MG63 (cell line): ENCODE measurements around the gene SLC34A1. TPM values are rescaled to one million over a fixed set of nuclear protein-coding genes. Genes with fewer than 3 reads are reported as not detected.
"Not testable (repeated sequence)": the region's sequence is repeated elsewhere in the genome, so short reads cannot be mapped to it uniquely, and the experiment has no call there.

ENCODE experiments used
- DNase-seq: peaks from one replicate; pipeline ENCODE4 v3.0.0-alpha.2; 2020
- H3K27me3 ChIP-seq: fragments of 250-450 bp; sonication (Bioruptor Pico); 2 replicates; pipeline ENCODE4 v1.5.1; 2020; ENCODE audit warnings: mild to moderate bottlenecking, moderate library complexity
- H3K36me3 ChIP-seq: fragments of 250-450 bp; sonication (Bioruptor Pico); 2 replicates; pipeline ENCODE4 v1.5.1; 2020; ENCODE audit warnings: mild to moderate bottlenecking, moderate library complexity
- H3K4me3 ChIP-seq: fragments of 250-450 bp; sonication (Bioruptor Pico); 2 replicates; pipeline ENCODE4 v1.5.1; 2020; ENCODE audit warnings: mild to moderate bottlenecking, moderate library complexity
- H3K9me3 ChIP-seq: fragments of 250-450 bp; sonication (Bioruptor Pico); 2 replicates; pipeline ENCODE4 v1.5.1; 2020; ENCODE audit warnings: mild to moderate bottlenecking, moderate library complexity
- total RNA-seq: library from RNA; depleted of rRNA; stranded (reverse); fragments of >200 nt; shearing (Covaris generic); gene quantifications from 2 replicates; pipeline ENCODE4 v1.2.3, GENCODE V29; 2014; ENCODE audit warnings: low replicate concordance

Gene SLC34A1
- total RNA-seq, 1 experiment from 2014 or later, result not detected

DNA sequence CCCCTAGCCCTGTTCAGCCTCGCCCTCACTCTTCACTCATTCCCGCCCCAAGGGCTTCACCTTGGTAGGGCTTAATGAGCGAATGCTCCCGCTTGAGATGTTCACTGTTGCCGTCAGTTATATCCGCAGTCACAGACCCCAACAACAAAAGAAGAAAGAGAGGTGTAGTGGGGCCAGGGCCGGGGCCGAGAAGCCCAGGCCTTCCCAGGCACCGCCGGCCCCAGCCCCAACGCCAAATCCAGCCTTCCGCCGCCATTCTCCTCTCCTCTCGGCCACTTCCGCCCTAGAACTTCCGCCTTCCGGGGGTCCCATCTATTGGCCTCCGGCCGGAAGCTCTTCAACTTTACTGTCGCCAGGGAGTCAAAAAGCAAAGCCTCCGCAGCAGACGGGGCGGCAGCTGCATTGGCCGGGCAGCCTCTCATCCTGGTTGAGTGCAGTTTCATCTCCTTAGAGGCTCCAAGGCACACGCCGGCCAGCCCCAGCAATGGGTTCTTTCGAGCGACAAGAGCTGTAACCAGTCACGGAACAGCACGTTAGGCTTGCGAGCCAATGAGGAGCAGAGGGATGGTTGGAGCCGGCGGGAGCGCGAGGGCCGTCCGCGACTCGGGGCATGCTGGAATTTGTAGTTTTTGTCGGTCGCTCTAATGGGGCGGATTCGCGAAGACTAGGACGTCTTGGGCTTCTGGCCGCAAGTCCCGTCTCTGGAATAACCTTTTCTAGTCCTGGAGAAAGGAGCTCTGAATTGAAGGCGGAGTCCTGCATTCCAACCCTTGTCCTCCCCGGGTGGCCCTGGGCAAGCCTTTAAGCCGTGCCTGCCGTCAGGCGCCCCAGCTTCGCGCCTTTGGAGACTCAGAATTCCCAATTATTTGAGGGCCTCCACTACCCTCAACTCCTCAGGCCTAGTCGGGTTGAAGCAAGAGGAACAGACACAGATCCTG, 32.6 kb upstream of the SLC34A1 start, which contains the start of gene LMAN2:
LMAN2 (minus strand) TSS at position 277 of the 938 bp plus-strand sequence; CDS start at position 256, 21 bp downstream.
- Histone ChIP-seq H3K27me3 (no peaks in the 10 kb centered on the region), H3K36me3 (peaks cover 29% of the 10 kb centered on the region), H3K9me3 (peaks cover 3% of the 10 kb centered on the region; the same call in 1 of the 2 replicates), H3K4me3 (peak within 1 kb of the TSS; percentile 79)
- DNase-seq, result peak; percentile 99

DNA sequence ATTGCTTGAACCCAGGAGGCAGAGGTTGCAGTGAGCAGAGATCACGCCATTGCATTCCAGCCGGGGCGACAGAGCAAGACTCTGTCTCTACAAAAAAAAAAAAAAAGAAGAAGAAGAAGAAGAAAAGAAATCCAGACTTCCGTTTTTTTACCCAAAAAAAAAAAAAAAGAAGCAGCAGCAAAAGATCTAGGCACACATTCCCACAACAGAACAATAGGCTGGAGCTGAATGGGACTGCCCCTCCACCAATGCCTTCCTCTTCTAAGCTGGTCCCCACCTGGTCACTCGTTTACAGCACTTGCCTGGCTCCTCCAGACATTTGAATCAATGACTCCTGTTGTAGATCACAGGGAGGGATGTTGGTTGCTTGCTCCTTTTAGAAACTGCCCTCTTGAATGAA, 31.1 kb upstream of the SLC34A1 start:
- H3K27me3 ChIP-seq, result no peaks in the 10 kb centered on the region; the same call in 1 of the 2 replicates
- H3K4me3 ChIP-seq, result no peak overlapping the region
- H3K36me3 ChIP-seq, result peaks cover 20% of the 10 kb centered on the region
- H3K9me3 ChIP-seq, result peaks cover 3% of the 10 kb centered on the region; the same call in 1 of the 2 replicates
- DNase-seq, result no peak

DNA sequence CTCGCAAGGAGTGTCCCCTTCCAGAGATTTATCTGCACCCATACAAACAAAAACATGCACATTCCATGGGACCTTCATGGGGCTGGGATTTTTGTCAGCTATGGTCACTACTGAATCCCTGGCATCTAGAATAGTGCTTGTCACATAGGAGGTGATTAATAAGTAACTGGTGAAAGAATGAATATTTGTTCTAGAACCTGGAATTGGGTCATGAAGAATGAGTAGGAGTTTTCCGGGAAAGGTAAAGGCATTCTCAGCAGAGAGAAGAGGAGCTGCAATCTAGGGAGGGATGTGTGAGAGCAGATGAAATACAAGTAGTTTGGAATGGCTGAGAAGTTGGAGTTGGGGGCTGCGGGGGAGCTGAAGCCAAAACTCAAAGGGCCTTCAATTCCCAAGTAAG, 30.0 kb upstream of the SLC34A1 start:
- peaks cover 16% of the 10 kb centered on the region for H3K36me3 ChIP-seq
- no peak overlapping the region for H3K4me3 ChIP-seq
- no peaks in the 10 kb centered on the region; the same call in 1 of the 2 replicates for H3K27me3 ChIP-seq
- no peak for DNase-seq
- peaks cover 3% of the 10 kb centered on the region; the same call in 1 of the 2 replicates for H3K9me3 ChIP-seq

DNA sequence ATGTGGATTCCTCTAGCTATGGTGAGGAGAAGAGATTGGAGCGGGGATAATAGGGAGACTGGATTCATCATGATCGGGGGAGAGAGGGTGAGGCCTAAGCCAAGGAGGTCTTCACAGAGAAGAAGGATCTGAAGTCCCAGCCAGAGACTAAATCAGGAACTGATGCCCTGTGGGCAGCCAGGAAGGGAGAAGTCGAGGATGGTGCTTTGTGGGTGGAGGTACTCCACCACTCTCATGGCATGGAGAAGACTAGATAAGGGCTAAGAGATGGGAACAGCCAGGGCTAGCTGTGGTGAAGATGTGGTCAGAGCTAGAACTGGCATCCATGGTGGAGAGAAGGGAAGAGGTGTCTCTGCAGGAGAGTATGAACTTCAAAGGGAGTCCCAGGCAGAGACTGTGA, 29.5 kb upstream of the SLC34A1 start:
- H3K36me3 ChIP-seq, result peaks cover 11% of the 10 kb centered on the region; the same call in 1 of the 2 replicates
- peaks cover 3% of the 10 kb centered on the region; the same call in 1 of the 2 replicates for H3K9me3 ChIP-seq
- no peak overlapping the region for H3K4me3 ChIP-seq
- H3K27me3 ChIP-seq, result no peaks in the 10 kb centered on the region; the same call in 1 of the 2 replicates
- DNase-seq, result no peak

DNA sequence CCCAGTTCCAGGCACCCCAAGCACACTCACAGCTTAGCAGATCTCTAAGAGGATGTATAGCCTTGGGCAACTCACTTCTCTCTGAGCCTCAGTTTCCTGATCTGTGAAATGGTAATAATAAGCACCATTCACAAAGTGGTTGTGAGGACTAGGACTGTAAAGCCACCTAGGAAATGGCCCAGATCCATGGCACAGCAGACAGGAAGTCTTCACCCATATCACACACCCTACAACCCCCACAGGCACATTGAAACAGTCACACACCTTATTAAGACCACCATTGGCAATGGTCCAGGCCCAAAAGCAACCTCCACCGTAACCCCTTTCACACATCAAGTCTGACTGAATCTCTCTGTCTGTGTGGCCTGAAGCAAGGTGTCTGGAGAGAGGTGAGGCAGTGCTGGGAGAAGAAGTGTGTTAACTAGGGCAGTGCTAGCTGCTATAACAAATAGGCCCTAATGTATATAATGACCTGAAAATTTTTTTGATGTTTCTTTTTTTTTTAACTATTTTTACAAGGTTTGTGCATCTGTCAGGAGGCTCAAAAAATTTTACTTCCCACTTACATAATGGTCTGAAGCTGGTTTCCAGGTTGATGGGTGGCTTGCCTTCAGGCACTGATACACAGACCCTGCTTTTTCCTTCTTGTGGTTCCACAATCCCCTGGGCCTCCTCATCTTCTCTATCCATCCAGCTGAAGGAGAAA, 28.9 kb upstream of the SLC34A1 start:
- H3K9me3 ChIP-seq, result peaks cover 3% of the 10 kb centered on the region; the same call in 1 of the 2 replicates
- H3K27me3 ChIP-seq, result no peaks in the 10 kb centered on the region; the same call in 1 of the 2 replicates
- no peak for DNase-seq
- H3K4me3 ChIP-seq, result no peak overlapping the region
- peaks cover 6% of the 10 kb centered on the region; the same call in 1 of the 2 replicates for H3K36me3 ChIP-seq

DNA sequence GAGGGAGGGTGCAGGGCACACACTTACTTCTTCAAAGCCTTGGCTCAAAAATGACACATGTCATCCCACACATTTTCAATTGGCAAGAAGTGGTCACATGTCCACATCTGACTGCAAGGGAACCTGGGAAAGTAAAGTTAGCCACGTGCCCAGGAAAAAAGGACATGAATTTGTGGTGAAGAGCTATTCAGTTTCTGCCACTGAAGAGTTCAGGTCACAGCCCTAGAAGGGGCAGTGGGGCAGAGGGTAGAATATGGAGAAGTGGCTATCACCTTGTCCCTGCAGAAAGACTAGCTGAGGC, 28.4 kb upstream of the SLC34A1 start:
- no peak for DNase-seq
- Histone ChIP-seq H3K4me3 (no peak overlapping the region), H3K36me3 (peaks cover 3% of the 10 kb centered on the region; the same call in 1 of the 2 replicates), H3K27me3 (no peaks in the 10 kb centered on the region; the same call in 1 of the 2 replicates), H3K9me3 (peaks cover 3% of the 10 kb centered on the region; the same call in 1 of the 2 replicates)

DNA sequence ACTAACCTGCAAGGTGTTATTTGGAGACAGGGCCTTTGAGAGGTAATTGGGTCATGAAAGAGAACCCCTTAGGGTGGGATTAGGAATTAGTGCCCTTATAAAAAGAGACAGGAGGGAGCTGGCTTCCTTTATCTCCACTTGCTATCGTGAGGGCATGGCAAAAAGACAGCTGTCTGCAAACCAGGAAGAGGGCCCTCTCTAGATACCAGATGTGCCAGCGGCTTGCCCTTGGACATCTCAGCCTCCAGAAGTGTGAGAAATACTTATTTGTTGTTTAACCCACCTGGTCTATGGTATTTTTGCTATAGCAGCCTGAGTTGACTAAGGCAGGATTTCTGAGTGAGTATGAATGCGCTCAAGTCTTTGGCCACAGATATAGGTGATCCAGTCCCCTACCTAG, 27.5 kb upstream of the SLC34A1 start:
- Histone ChIP-seq H3K27me3 (no peaks in the 10 kb centered on the region; the same call in 1 of the 2 replicates), H3K36me3 (no peaks in the 10 kb centered on the region), H3K4me3 (no peak overlapping the region), H3K9me3 (peaks cover 3% of the 10 kb centered on the region; the same call in 1 of the 2 replicates)
- no peak for DNase-seq

DNA sequence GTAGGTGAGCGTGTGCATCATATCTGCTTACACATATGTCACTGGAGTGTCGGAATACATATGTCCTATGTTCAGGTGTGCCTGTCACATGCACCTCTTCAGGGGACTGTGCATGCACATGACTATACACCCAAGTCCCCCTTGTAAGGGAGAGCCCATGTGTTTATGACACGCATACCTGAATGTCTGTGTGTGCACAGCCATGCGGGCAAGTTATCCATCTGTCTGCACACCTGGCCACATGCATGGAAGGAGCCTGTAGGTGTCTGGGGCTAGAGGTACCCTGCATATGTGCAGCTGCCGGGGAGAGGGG, 27.1 kb upstream of the SLC34A1 start:
- DNase-seq, result no peak
- Histone ChIP-seq H3K9me3 (peaks cover 3% of the 10 kb centered on the region; the same call in 1 of the 2 replicates), H3K4me3 (no peak overlapping the region), H3K27me3 (no peaks in the 10 kb centered on the region; the same call in 1 of the 2 replicates), H3K36me3 (no peaks in the 10 kb centered on the region)

DNA sequence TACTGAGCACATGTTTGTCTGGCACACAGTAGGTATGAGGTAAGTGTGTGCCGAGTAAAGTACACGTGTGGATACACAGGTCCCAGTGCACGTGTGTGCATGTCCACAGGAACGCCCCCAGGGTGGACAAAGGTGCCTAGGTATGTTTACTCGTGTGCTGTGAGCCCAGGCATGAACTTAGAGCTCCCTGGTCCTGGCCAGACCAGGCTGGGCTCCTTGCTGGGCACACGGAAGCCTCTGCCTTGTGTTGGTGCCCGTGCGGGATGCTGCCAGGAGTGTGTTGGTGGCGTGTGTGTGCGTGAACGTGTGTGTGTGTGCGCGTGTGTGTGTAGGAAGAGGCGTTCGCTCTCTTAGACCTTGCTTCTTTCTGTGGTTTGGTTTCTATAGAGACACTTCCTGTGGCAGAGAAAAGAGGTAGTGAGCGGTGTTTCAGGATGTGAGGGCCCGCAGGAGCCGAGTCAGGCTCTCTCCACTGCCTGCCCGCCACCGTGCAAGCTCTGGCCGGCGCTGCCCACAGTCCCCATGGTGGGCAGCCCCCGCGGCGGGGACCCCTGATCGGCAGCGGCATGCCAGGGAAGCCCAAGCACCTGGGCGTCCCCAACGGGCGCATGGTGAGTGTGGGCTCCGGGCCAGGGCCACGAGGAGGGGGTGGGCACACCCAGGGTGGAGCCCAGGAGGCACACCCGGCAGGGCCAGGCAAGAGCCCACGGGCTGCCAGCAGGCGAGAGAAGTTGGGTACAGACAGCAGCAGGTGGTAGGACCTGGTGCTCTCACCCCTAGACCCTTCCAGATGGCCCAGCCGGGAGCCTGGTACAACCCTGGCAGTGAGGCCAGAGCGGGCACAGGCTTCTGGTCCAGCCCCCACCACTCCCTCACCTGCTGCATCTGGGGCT, 26.5 kb upstream of the SLC34A1 start, which contains the start of gene RGS14:
RGS14 (plus strand) TSS at position 466 of the 893 bp plus-strand sequence; CDS start at position 567, 101 bp downstream.
- no peak for DNase-seq
- no peaks in the 10 kb centered on the region for H3K36me3 ChIP-seq
- H3K27me3 ChIP-seq, result no peaks in the 10 kb centered on the region; the same call in 1 of the 2 replicates
- H3K4me3 ChIP-seq, result no peak within 1 kb of the TSS
- H3K9me3 ChIP-seq, result peaks cover 3% of the 10 kb centered on the region; the same call in 1 of the 2 replicates

DNA sequence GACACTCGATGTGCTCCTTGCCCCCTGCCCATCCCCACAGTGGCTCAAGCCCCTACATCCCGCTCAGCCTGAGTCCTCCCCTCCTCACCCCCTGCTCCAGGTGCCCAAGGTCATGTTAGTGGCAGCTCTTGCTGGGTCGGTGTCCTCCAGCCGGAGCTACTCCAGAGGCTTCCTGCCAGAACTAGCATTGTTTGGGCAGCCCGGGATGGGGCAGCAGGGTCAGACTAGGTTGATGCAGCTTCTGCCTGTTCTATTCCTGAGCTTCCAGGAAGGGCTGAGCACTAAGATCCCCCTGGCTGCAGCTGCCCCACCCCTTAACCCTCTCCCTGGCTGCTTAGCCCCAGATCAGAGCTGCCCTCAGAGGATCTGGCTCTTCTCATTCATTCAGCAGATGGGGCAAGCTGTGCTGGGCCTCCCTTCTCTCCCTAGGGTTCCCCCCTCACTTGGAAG, 25.8 kb upstream of the SLC34A1 start:
- Histone ChIP-seq H3K4me3 (no peak overlapping the region), H3K36me3 (no peaks in the 10 kb centered on the region), H3K9me3 (peaks cover 3% of the 10 kb centered on the region; the same call in 1 of the 2 replicates), H3K27me3 (no peaks in the 10 kb centered on the region; the same call in 1 of the 2 replicates)
- no peak for DNase-seq

DNA sequence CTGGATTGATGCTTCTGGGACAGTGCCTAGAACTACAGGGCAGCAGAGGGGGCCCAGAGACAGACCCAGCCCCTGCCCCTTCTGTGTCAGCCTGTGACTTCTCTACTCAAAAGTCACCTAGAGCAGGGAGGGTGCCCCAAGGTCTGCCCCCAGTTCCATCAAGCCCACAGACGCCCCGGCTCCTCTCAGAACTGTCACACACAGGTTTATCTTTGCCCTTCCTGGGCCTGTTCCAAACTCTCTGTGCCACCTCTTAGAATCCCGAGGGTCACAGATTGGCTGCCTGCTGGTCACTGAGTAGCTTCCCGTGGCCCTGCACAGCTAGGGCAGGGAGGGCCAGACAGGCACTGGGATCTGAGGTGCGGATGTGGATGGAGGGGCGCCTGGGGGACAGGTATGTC, 24.8 kb upstream of the SLC34A1 start:
- no peaks in the 10 kb centered on the region for H3K36me3 ChIP-seq
- H3K4me3 ChIP-seq, result no peak overlapping the region
- H3K9me3 ChIP-seq, result peaks cover 3% of the 10 kb centered on the region; the same call in 1 of the 2 replicates
- DNase-seq, result no peak
- no peaks in the 10 kb centered on the region; the same call in 1 of the 2 replicates for H3K27me3 ChIP-seq

DNA sequence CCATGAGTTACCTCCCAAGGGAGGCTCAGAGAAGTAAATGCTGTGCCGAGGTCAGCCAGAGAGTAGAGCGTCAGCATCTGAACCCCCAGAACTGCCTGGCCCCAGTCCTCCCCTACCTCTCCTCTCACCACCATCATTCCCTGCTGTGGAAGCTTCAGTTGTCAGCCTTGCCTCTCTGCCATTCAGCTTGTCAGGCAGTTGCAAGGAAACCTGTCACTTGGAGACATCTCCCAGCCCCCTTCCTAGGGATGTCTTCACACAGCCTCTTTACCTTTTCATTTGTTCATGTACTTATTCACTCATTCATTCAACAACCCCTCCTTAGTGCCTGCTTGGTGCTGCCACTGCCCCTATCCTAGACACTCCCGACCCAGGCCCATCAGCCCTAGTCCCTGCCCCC, 24.4 kb upstream of the SLC34A1 start:
- Histone ChIP-seq H3K36me3 (no peaks in the 10 kb centered on the region), H3K4me3 (no peak overlapping the region), H3K27me3 (no peaks in the 10 kb centered on the region; the same call in 1 of the 2 replicates), H3K9me3 (peaks cover 3% of the 10 kb centered on the region; the same call in 1 of the 2 replicates)
- no peak for DNase-seq

DNA sequence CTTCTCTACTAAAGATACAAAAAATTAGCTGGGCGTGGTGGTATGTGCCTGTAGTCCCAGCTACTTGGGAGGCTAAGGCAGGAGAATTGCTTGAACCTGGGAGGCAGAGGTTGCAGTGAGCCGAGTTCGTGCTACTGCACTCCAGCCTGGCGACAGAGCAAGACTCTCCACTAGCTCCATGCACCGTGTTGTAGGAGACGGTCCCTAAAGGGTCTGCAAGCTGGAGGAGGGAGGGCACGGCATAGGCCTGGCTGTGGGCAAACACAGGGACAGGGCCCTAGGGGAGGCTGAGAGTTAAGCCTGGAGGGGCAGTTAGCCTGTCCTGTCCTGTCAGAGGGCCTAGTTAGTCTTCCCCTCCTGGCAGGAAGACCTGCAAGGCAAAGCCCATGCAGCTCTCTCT, 23.5 kb upstream of the SLC34A1 start:
- H3K9me3 ChIP-seq, H3K4me3 ChIP-seq, DNase-seq, H3K36me3 ChIP-seq, H3K27me3 ChIP-seq: not testable (repeated sequence)

DNA sequence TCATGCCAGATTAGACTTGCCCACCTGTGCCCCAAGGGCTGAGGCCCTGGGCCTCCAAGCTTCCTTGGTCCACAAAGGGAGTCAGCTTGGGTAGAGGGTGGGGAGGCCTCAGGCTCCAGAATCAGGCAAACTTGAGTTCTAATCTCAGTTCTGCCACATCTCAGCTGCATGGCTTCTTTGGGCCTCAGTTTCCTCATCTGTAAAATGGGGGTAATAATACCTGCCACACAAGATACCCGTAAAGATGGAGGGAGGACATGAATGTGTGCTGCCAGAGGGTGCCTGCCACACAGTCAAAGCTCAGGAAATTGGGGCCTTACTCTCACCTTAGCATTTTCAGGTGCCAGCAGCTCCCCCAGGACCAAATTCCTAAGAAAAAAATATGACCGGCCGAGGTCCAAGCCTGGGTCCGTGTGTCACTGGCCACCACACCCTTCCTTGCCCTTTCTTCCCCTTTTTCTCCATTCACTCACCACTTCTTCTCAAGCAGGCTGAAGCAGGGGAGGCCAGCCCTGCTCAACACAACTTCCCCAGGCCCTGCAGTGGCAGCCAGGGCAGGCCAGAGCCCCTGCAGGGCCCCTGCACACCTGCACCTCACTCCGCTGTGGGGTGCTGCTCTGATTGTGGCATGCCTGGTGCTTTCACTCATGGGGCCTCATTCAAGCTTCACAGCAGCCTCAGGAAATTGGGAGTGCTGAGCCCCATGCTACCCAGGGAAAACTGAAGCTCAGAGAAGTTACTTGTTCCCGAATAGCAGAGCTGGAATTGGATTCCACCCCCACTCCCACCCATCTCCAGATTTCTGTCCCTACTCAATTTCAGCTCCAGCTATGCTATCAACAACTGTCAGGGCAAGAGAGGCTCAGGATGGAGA, 22.6 kb upstream of the SLC34A1 start:
- Histone ChIP-seq H3K36me3 (no peaks in the 10 kb centered on the region), H3K9me3 (no peaks in the 10 kb centered on the region), H3K27me3 (no peaks in the 10 kb centered on the region; the same call in 1 of the 2 replicates), H3K4me3 (no peak overlapping the region)
- DNase-seq, result no peak

DNA sequence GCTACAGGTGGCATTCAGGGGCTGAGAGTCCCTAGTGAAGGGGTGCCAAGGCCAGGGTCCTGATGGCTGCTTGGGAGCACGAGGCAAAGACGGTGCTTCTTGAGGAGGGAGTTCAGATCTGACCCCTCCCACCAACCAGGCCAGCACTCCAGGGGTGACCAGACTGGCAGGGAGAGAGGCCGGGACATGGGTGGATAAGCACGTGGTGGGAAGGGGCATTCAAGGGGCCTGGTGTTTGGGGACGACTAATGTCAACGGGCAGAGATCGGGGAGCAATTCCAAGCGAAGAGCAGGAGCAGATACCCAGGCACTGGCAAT, 22.0 kb upstream of the SLC34A1 start:
- H3K27me3 ChIP-seq, result no peaks in the 10 kb centered on the region; the same call in 1 of the 2 replicates
- no peaks in the 10 kb centered on the region for H3K36me3 ChIP-seq
- no peaks in the 10 kb centered on the region for H3K9me3 ChIP-seq
- no peak for DNase-seq
- H3K4me3 ChIP-seq, result no peak overlapping the region
